Transverse colon (tissue), 3 donors: ENCODE results near the gene HLA-E.

Source experiments
- CTCF ChIP-seq, 5 experiments: fragments of 200-600 bp in 3 of 5; fragments of 450-650 bp in 2 of 5; sonication (generic) in 3 of 5; IDR thresholded peaks; 1 replicate in 2 of 5; 2 replicates in 3 of 5; pipeline ENCODE4 v1.5.1; 2016 to 2017; ENCODE audit warnings: antibody characterized with exemption in 5 of 5, inconsistent platforms in 3 of 5, mild to moderate bottlenecking in 2 of 5, moderate library complexity in 1 of 5
- EP300 ChIP-seq: sonication (generic); formaldehyde crosslinking; IDR thresholded peaks from one replicate; pipeline ENCODE4 v1.6.1; 2017; ENCODE audit warnings: antibody characterized with exemption, low read depth
- POLR2A ChIP-seq: fragments of 450-650 bp; IDR thresholded peaks from one replicate; pipeline ENCODE4 v1.6.1; 2016; ENCODE audit warnings: antibody characterized with exemption, mild to moderate bottlenecking, moderate library complexity

- no peak for TF ChIP-seq CTCF (IDR thresholded peaks at IDR 0.05)
- TF ChIP-seq POLR2A, result no peak
- TF ChIP-seq EP300, result no peak
Measured at GRCh38 chr6:30491991-30492952, 3.0 kb downstream of the HLA-E start.
